Eye (tissue), 1 donor: ENCODE data around the gene COLEC12.

Experiments used
- DNase-seq: peaks from one replicate; pipeline ENCODE4 v3.0.0-alpha.2; 2015

Gene COLEC12

DNA sequence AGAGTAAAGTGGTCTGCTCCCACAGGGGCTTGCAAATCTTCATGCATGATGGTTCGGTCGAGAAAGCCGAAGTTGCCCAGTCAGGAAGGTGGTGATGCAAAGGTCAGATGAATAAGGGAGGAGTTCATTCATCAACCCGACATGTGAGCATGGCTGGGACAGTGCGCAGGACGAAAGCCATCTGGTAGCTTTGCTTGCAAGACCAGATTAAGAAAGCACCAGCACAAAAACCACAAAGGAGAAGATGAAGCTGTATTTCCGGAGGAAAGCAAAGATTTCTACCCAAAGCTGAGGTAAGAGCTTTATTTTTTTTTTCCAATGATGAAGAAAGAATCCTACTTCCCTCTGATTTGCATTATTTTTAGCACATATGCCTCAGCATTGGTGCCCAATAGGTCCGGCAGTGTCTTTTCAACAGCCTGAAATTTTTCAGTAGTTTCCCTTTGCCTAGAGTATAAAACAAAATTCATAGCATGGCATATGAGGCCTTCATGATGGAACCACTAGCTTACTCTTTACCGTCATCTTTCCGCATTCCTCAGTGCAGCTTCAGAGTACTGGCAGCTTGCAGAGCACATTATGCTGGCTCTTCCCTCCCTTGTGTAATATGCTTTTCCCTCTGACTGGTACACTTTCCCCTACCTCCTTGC lies 120.7 kb downstream of the COLEC12 start:
- DNase-seq = peak; percentile 80

DNA sequence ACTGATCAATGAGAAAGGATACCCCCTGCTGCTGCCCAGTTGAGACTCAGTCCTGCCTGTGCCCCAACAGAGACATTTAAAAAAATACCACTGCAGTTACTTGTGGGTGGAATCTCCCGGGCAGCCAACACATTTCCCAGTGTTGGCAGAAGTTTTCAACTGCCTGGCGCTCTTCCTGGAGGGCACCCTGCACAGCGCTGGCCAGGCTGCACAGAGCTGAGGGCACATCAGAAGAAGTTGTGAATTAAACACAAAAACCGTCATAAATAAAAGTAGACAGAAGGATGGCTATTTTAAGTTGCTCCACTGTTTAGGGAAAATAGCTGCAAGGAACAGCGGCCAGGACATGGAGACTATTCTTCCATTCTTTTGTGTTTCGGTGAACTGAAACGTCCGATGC lies 122.4 kb downstream of the COLEC12 start:
- no peak for DNase-seq

DNA sequence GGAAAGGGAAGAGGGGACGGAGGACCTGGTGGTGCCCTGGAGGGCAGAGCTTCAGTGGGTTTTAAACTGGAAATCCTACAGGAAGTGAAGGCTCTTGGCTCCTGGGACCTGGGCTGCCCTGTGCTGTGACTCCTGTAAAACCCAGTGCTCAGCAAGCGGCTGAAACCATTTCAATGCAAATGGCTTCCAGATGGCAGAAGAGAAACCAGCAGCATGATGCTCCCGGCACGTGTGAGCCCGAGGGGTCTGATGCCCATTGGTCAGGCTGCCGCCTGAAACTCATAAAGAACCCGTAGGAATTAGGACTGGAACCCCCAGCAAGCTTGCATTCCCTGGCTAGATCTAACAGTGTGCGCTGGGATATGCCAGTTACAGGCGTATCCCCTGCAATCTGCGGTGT lies 123.4 kb downstream of the COLEC12 start:
- DNase-seq = no peak

DNA sequence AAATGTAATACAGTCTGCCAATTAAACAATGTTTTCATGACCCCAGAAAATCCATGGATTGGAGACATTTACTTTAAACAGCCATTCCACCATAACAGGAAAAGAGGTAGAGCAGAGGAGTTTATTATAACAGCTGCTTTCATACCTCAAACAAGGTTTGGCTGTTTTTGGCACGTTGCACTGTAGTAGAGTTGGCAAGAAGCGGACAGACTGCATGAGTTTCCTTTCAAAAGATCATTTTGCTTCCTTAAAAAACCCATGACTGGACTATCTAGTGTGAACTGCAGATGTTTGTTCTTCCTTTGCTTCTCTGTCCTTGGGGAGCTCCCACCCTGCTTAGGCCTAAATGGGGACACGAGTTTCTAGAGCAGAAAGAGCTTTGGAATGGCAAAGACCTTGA lies 124.2 kb downstream of the COLEC12 start:
- peak; percentile 41 for DNase-seq

DNA sequence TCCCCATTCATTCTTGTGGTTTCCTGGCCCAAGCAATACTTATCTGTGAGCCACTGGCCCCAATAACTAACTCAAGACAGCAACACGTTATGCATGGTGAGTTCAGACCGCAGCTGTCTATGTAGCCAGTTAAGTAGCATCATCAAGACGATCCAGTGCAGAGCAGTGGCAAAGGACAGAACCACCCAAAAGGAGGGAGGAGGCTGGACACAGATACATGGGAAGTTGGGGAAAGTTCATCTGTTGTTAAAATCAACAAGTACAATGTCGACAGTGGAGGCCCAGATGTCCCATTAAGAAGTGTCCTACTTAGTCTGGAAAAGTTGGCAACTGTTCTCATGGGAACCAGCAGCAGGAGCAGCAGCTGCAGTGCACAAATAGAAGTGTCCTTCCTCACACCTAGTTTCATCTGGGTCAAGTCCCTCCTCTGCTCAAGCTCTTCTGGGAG lies 125.8 kb downstream of the COLEC12 start:
- DNase-seq = peak; percentile 67

DNA sequence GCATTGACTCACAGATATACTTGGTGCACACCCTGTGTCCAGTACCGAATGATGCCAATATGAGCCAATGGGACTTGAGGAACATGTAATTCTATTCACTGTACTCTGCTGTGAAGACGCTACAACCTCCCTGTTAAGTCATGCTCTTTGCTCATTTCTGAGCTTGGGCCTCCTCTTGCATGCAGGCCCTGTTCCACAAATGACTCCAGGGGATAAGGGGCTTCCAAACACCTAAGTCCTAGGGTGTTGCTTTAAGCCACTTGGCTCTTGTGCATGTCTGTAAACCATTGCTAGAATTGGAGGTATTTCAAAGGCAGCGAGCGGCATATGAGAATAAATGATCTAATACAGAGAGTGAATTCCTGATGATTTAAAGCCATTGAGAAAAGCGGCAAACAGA lies 126.7 kb downstream of the COLEC12 start:
- DNase-seq = no peak

DNA sequence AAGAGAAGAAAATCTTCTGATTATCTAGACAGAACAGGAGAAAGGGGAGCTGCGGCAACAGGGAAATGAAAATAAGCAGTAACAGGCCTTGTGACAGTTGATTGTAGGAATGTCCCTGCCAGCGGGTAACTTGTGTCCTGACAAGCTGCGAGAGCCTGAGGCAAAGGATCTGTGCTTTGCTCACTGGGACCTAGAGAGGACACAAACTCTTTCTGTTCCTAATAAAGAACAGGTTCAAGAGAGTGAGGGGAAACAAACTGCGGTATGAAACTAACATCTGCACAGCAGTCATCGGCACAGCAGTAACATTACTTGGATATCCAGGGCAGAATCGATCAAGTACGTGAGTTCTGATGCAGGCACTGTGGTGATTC lies 128.9 kb downstream of the COLEC12 start:
- peak; percentile 50 for DNase-seq

DNA sequence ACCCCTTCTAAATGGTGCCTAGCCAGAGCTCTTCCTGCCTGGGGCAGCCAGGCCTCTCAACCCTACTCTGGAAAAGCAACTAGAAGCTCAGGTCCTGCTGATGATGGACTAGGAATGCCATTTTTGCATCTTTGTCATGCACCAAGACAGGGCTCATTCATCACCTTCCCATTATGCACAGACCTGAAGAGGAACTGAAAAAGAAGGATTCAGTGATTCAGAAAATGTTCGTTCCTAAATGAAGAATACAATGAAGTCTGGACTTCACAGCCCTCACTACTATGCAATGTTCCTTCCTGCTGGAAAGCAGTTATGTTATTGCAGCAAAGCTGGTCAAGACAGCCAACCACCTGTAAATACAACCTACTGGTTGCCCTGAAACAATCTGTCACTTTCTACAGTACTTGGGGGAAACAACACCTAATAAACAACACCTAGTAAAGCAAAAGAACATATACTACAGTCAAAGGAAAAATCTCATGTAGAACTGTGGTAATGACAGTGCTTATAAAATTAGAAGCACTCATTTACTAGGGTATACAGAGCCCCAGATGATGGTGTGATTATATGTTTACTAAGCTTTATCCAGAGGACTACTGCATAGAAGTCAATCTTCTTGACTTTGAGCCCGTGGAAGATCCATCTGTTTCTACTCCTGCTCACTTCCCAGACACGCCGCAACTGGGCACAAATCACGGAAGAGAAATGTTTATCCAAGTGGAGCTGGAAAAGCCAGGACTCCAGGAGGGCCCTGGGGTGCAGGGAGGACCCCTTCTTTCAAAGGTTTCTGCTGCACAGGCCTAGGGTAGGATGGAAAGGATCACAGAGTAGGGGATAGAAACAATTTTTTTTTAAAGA lies 129.5 kb downstream of the COLEC12 start:
- DNase-seq = peak; percentile 14

DNA sequence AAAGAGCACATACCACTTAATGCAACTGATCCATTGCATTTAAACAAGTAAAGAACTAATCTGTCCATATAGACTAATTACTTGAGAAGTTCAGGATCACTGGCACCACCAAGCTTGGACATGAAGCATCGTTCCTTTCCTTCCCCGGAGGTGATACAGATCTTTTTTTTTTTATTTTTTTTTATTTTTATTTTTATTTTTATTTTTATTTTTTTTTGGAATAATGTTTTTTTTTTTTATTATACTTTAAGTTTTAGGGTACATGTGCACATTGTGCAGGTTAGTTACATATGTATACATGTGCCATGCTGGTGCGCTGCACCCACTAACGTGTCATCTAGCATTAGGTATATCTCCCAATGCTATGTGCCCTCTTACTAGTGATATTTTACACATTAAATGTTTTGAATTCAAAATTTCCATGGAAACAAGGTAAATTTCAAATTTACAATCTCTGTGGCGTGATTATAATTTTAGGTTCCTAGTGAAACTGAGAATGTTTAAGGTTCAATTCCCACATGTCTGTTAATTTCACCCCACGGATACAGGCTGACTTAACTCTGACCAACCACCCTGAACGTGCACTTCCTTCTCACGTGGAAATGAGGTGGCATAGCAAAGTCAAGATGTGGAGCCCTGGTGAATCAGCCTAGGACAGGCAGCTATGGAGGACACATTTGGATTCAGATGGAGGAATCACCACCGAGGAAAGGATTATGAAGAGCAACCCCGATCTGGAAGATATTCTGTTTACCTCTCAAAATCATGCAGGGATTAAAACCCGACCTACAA lies 131.1 kb downstream of the COLEC12 start:
- DNase-seq = no peak

DNA sequence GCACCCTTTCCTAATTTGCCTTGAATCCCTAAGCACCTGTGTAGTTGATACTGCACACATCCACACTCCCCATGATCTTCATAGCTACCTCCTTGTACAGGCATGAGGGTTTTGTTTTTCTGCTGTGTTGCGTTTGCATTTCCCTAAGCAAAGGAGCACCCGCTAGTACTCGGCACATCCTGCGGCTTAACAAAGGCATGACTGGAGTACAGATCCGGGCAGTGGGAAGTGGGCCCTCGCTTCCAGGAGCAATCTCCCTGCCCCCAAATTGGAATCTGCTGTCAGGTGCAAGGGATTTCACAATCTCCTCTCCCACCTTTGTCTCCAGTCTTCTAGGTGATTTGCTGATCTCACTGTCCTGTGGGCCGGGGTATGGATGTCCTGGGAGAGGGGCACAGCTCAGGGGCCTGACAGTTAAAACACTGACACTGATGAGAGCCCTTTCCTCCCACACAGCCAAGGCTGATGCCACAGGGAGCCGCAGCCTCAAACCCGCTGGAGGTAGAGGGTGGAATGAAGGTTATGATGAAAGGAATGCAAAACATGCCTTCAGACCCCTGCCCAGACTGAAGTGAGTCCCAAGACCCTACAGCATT lies 133.9 kb downstream of the COLEC12 start:
- DNase-seq = peak; percentile 37

DNA sequence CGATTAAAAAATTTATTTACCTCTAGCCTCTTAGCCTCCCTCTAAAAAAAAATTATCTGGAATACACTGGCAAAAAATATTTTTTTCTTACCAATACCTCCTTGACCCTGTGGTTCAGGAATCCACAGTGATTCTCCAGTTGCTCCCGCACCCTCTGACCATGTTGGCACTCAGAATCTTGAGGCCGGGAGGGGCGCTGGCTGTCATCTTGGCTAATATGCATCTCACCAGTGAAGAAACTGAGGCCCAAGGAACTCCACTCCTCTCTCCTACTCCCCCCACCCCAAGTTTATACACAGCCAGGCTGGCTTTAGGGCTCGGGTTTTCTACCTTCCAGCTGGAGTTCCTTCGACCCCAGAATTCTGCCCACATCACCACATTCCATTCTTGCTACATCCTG lies 134.8 kb downstream of the COLEC12 start:
- DNase-seq = no peak

DNA sequence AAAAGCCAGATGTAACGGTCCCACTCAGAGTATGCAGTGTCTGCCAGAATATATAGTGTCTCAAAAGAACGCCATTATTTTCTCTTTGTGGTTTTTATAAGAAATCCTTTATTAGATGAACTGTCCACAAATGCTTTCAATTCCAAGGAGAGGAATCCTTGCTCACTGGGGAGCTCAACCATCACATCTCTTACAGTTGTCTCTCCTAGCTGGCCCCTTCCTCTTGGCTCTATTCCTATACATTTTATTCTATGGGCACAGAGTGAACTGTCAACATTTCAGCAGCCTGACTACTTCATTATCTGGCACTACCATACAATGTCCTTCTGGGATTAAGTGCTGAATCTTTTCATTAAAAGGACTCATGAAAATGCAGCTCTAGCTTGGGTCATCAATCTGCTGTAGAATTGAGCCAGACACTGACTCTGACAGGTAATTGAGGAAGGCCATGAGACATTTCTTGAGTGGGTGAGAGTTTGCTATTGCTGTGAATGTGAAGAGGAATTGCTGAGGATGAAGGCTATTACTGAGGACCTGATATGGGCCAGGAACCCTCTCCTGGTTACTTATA lies 136.2 kb downstream of the COLEC12 start:
- peak; percentile 63 for DNase-seq

DNA sequence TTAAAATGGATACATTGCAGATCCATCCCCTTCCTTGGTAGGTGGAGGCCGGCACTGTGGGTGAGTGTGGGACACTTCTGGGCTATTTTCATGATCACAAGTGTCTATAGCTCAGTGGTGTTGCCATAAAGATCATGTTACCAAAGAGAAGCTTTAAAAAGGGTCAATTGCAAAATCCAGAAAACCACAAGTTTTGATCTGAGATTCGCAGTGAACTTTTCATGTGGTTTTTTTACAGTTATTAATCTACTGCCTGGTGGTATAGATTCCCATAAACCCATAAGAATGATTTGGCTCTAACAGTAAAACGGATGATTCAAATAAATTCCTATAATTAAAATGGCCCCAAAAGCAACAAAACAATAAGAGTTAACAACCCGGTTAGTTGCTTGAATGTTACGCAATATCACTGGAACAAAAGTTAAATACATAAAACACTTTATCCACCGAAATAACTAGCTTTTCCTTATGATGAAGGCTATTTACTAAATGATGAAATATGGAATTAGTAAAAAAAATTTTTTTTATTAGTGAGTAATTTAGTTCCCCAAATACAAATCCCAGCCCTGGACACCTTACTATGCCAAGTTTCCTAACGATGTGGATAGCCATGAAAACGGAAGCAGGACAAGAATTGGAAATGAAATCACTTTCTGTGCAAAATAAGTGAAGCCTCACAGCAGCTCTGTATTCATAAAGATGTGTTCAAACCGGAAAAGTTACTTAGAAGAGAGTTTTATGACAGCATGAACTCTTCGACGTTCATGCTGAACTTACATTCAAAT lies 137.0 kb downstream of the COLEC12 start:
- peak; percentile 33 for DNase-seq

DNA sequence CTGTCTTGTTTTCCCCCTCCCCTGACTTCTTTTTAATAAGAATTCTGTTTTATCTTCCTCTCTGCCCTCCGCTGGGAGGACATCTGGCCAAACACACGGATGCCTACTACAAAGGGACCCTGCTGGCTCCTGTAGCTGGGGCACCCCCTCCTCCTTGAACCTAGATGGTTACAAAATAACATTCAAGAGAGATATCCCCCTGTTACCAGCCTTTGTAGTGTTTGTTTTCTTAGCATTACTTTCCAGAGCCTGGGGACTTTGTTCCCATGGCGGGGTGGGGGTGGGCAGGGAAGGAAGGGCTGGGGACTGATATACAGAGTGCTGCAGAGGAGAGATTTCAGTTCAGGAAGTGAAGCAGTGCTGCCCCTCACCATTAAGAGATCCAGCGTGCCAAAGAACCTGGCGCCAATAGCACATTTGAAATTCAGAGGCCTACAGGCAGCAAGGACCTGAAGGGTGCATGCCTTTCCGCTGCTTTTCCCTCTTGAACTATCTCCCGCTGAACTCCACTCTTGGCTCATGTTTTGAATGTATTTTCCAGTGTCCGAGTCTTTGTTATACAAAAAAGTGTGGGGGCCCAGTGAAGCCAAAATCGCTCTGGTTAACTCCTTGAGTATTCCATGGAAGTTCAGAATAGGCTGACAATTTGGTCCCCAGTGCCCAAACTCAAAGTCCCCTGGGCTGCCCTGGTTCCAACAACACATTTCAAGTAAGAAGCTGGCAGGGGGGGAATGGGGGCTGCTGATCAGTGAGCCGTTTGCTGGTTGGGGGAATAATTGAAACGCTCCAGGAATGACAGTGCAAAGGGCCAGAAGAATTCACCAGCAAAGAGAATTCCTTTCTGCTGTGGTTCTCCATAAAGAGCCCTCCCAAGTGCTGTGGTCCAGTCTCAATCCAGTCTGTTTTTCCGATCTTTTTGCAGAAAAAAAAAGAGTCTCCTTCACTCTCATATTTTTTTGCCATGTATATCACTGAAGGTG lies 137.9 kb downstream of the COLEC12 start:
- DNase-seq = no peak

DNA sequence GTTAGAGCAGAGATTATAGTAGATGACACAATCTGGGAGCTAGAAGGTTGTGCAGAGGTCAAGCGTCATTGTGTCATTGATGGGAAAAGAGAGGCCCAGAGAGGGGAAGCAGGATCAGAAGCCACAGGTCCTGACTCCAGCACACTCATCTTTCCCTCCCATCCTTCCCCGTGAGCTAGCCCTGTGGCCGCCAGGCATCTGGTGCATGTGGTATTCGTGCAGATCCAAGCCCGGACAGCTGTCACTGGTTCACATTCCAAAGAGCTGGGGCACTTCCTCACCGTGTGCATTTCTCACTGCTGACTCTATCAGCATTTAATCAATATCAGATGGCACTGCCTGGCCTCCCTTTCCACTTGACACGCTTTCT lies 138.6 kb downstream of the COLEC12 start:
- DNase-seq = peak; percentile 90

DNA sequence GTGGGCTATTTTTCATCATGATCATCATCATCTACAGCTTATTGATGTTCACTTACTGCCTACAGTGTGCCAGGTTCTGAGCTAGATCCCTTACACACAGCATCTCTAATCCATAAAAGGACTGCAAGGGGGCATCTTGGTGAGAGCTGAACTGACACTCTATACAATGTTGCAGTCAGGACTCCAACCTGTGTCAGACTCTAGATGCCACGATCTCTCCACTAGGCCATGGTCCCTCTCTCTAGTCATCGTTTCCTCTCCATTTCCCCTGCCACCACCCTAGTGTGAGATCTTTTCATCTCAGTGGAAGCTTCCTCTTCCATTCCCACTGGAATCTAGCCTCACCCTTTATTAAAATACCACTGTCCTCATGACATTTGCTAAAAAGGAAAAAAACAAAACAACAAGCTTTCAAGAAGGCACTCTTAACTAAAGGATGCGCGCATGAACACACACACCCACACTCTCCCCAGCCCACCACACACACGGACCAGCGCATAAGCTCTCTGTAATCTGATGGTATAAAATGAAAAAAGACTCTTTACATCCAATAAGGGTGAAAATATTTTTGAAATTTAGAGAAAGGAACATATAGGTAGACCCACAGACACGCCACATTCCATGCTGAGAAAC lies 139.3 kb downstream of the COLEC12 start:
- no peak for DNase-seq

DNA sequence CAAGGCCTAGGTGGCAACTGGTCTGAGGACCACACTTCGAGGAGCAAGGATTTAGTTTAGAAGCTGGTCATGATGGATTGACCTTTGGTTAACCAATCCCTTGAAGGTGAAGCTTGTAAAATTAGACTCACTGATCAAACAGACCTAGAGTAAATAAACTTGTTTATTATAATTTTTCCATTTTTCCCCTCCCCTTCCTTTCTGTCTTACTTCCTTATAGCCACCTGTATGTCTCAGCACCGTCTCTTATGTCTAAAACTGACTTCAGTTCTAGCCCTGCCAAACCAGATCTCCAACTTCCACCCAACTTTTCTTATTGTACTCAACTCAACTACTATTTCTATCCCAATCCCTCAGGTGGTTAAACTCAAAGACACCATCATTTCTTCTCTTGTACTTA lies 139.8 kb downstream of the COLEC12 start:
- DNase-seq = no peak

DNA sequence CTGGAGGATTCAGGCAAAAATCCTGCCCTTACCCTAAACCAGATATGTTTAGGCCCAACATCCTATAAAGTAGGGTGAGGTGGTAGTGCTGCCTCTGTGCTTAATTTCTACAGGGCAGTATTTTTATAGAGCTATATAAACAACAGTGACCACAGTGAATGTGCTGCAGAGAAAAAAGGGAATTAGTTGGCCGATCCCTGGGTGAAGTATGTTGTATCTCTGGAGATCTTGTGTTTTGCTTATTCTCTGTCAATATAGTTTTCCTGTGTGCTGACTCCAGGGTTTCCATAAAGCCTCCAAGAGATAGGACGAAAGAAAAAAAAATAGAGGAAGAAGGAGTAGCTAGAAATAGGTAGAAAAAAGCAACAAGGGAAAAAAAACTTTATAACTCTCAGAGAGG lies 143.7 kb downstream of the COLEC12 start:
- DNase-seq = no peak

DNA sequence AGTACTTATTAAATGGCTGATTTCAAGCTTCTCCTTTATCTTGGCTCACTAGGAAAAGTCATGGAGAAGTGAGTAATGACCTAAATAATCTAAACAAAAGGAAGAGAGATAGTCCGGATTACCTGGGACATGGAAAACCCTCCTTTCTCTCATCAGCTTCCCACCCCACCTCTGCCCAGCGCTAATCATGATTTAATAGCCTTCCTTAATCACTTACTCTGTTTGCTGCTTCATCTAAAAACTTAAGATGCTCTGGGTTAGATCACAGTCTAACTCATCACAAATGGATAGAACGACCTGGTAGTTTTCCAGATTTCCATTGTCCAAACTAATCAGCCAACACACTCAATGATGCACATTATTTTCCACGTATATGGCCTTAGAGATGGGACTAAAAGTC lies 144.8 kb downstream of the COLEC12 start:
- no peak for DNase-seq

DNA sequence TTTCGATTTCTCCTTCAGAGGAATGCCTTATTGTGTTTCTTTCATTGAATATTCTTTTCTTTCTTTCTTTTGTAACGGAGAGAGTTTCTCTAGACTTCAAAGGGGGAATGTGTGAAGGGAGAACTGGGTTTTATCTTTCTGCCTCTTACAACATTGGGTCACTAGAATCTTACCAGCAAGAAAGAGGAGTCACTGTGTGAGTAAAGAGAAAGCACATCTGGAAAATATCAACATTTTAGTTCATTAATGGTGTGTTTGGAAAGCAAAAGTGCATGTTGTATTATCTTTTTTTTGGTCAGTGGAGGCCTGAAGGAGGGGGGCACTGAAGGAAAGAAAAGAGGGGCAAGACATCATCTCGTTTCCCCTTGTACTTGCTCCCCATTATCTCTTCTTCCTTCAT lies 146.0 kb downstream of the COLEC12 start:
- no peak for DNase-seq
